ENCODE measurements around the gene ZNF280B.
"Not testable (repeated sequence)": the region's sequence is repeated elsewhere in the genome, so short reads cannot be mapped to it uniquely, and the experiment has no call there.

The ZNF280B gene

DNA sequence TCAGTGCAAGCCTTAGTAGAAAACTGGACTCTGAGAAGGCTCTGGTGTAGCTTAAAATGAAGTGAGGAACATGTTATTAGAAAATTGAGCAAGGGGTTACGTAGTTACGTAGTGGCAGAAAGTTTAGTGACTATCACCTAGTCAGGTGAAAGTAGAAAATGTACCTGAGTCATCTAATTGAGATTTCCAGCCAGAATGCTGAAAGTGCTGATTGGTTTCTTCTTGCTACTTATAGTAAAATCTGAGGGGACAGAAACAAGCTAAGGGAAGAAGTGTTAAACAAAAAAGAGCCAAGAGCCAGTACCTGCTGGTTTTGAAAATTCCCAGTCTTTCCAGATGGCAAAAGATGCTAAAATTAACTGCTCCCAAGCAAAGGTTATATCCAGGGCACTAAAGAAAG, 29.4 kb downstream of the ZNF280B start:
- Histone ChIP-seq H3K4me1 (ENCODE audit: insufficient read depth, low read length) (no peaks in the 10 kb centered on the region), H2AFZ (ENCODE audit: low read depth, low read length) (no peak overlapping the region), H4K20me1 (ENCODE audit: insufficient read depth, low read length) (no peaks in the 10 kb centered on the region), H3K4me2 (ENCODE audit: insufficient read depth, low read length) (no peak overlapping the region), H3K79me2 (ENCODE audit: insufficient read depth, low read length) (no peaks in the 10 kb centered on the region), H3K27me3 (ENCODE audit: insufficient read depth, low read length, poor library complexity) (no peaks in the 10 kb centered on the region), H3K36me3 (ENCODE audit: insufficient read depth, low read length) (no peaks in the 10 kb centered on the region), H3K4me3 (ENCODE audit: low read depth in 1 of 2, low read length in 2 of 2) (no peak overlapping the region), H3K27ac (ENCODE audit: low read length) (no peak overlapping the region), H3K9me3 (ENCODE audit: insufficient read depth, low read length, severe bottlenecking) (no peaks in the 10 kb centered on the region), H3K9ac (ENCODE audit: low read depth, low read length) (no peak overlapping the region)
- ATAC-seq (ENCODE audit: insufficient read depth, low read depth) (no peak), DNase-seq (no peak)
- TF ChIP-seq, protein P1, sequence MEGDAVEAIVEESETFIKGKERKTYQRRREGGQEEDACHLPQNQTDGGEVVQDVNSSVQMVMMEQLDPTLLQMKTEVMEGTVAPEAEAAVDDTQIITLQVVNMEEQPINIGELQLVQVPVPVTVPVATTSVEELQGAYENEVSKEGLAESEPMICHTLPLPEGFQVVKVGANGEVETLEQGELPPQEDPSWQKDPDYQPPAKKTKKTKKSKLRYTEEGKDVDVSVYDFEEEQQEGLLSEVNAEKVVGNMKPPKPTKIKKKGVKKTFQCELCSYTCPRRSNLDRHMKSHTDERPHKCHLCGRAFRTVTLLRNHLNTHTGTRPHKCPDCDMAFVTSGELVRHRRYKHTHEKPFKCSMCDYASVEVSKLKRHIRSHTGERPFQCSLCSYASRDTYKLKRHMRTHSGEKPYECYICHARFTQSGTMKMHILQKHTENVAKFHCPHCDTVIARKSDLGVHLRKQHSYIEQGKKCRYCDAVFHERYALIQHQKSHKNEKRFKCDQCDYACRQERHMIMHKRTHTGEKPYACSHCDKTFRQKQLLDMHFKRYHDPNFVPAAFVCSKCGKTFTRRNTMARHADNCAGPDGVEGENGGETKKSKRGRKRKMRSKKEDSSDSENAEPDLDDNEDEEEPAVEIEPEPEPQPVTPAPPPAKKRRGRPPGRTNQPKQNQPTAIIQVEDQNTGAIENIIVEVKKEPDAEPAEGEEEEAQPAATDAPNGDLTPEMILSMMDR (IDR thresholded peaks at IDR 0.05; ENCODE audit: borderline replicate concordance, extremely low read depth, low read length, poor library complexity, severe bottlenecking), result no peak
- no peak for TF ChIP-seq EZH2 (IDR thresholded peaks at IDR 0.05; ENCODE audit: borderline replicate concordance, low read depth, low read length, severe bottlenecking)

DNA sequence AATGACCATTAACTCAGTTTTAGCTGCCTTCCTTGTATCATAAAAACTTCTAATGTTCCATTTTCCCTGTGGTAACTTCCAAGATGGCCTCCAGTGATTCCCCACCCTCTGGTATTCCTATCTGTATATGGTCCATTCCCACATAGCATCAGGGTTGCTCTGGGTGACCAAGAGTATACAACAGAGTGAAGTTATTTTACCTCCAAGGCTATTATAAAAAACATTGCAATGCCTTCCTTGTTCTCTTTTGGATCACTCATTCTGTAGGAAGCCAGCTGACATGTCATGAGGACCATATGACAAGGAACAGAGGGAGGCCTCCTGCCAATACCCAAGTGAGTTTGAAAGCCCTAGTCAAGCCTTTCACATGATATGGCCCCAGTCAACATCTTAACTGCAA, 30.1 kb downstream of the ZNF280B start:
- H3K4me3 ChIP-seq (ENCODE audit: low read depth in 1 of 2, low read length in 2 of 2), result no peak overlapping the region
- ATAC-seq (ENCODE audit: insufficient read depth, low read depth) (no peak), DNase-seq (no peak)
- H4K20me1 ChIP-seq (ENCODE audit: insufficient read depth, low read length), result no peaks in the 10 kb centered on the region
- H3K9ac ChIP-seq (ENCODE audit: low read depth, low read length), result no peak overlapping the region
- H3K9me3 ChIP-seq (ENCODE audit: insufficient read depth, low read length, severe bottlenecking), result no peaks in the 10 kb centered on the region
- no peaks in the 10 kb centered on the region for H3K79me2 ChIP-seq (ENCODE audit: insufficient read depth, low read length)
- H3K4me2 ChIP-seq (ENCODE audit: insufficient read depth, low read length), result no peak overlapping the region
- no peak overlapping the region for H3K27ac ChIP-seq (ENCODE audit: low read length)
- H3K27me3 ChIP-seq (ENCODE audit: insufficient read depth, low read length, poor library complexity), result no peaks in the 10 kb centered on the region
- TF ChIP-seq, protein P1 (IDR thresholded peaks at IDR 0.05; ENCODE audit: borderline replicate concordance, extremely low read depth, low read length, poor library complexity, severe bottlenecking), result no peak
- TF ChIP-seq EZH2 (IDR thresholded peaks at IDR 0.05; ENCODE audit: borderline replicate concordance, low read depth, low read length, severe bottlenecking), result no peak
- H3K36me3 ChIP-seq (ENCODE audit: insufficient read depth, low read length), result no peaks in the 10 kb centered on the region
- H2AFZ ChIP-seq (ENCODE audit: low read depth, low read length), result no peak overlapping the region
- no peaks in the 10 kb centered on the region for H3K4me1 ChIP-seq (ENCODE audit: insufficient read depth, low read length)

DNA sequence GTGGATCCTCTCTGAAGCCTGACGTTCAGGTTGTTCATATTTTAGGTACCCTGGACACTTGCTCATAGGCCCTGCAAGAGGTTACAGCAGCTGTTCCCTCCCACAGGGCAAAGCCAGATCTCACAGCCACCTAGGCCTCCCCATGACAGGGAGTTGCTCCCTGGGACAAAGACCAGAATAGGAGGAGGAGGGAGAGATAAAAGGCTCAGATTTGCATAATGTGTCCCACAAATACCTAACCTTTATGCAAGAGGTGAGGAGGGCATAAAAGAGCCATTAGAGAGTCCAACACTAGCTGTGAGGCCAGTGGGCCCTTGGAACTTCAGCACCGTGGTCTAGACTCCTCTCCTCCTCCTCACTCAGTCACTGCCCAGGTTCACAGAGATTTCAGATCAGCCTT, 33.8 kb downstream of the ZNF280B start:
- Histone ChIP-seq H3K9ac (ENCODE audit: low read depth, low read length) (no peak overlapping the region), H3K4me3 (ENCODE audit: low read depth in 1 of 2, low read length in 2 of 2) (no peak overlapping the region), H3K36me3 (ENCODE audit: insufficient read depth, low read length) (no peaks in the 10 kb centered on the region), H3K79me2 (ENCODE audit: insufficient read depth, low read length) (no peaks in the 10 kb centered on the region), H3K4me1 (ENCODE audit: insufficient read depth, low read length) (no peaks in the 10 kb centered on the region), H3K4me2 (ENCODE audit: insufficient read depth, low read length) (no peak overlapping the region), H4K20me1 (ENCODE audit: insufficient read depth, low read length) (no peaks in the 10 kb centered on the region), H3K27ac (ENCODE audit: low read length) (no peak overlapping the region), H2AFZ (ENCODE audit: low read depth, low read length) (no peak overlapping the region), H3K27me3 (ENCODE audit: insufficient read depth, low read length, poor library complexity) (no peaks in the 10 kb centered on the region), H3K9me3 (ENCODE audit: insufficient read depth, low read length, severe bottlenecking) (peaks cover under 1% of the 10 kb centered on the region)
- DNase-seq, result no peak
- TF ChIP-seq, protein P1 (IDR thresholded peaks at IDR 0.05; ENCODE audit: borderline replicate concordance, extremely low read depth, low read length, poor library complexity, severe bottlenecking), result no peak
- TF ChIP-seq EZH2 (IDR thresholded peaks at IDR 0.05; ENCODE audit: borderline replicate concordance, low read depth, low read length, severe bottlenecking), result no peak
- no peak for ATAC-seq (ENCODE audit: insufficient read depth, low read depth)

DNA sequence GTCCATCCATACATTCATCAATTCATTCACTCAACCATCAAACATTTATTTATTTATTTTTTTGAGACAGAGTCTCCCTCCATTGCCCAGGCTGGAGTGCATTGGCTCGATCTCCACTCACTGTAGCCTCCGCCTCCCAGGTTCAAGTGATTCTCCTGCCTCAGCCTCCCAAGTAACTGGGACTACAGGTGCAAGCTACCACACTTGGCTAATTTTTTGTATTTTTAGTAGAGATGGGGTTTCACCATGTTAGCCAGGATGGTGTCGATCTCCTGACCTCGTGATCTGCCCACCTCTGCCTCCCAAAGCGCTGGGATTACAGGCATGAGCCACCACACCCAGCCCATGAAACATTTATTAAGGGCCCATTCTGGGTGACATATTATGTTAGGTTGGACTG, 37.4 kb downstream of the ZNF280B start:
- not testable (repeated sequence) for H3K4me2 ChIP-seq (ENCODE audit: insufficient read depth, low read length); H3K27me3 ChIP-seq (ENCODE audit: insufficient read depth, low read length, poor library complexity); H2AFZ ChIP-seq (ENCODE audit: low read depth, low read length); H3K79me2 ChIP-seq (ENCODE audit: insufficient read depth, low read length); H3K36me3 ChIP-seq (ENCODE audit: insufficient read depth, low read length); ATAC-seq (ENCODE audit: insufficient read depth, low read depth); H4K20me1 ChIP-seq (ENCODE audit: insufficient read depth, low read length); H3K4me3 ChIP-seq (ENCODE audit: low read depth in 1 of 2, low read length in 2 of 2); H3K9me3 ChIP-seq (ENCODE audit: insufficient read depth, low read length, severe bottlenecking); H3K27ac ChIP-seq (ENCODE audit: low read length); DNase-seq; H3K9ac ChIP-seq (ENCODE audit: low read depth, low read length); H3K4me1 ChIP-seq (ENCODE audit: insufficient read depth, low read length)

Measured in DND-41 (cell line).